Thoracic aorta (tissue), 2 donors: ENCODE measurements around the gene NCKAP5. TPM values are rescaled to one million over a fixed set of nuclear protein-coding genes. Genes with fewer than 3 reads are reported as not detected.

Source experiments
- ATAC-seq: fragments of 150-250 bp; one replicate; pipeline ENCODE4 v1.8.0; 2017; ENCODE audit warnings: low read depth; ENCODE audit not compliant: insufficient number of reproducible peaks, low FRiP score
- DNase-seq: peaks from one replicate; pipeline ENCODE4 v3.0.0-alpha.2; 2020; ENCODE audit warnings: low spot score
- H3K27ac ChIP-seq, 2 donors: fragments of 200-600 bp; sonication (generic); 1 replicate in 1 of 2; 2 replicates in 1 of 2; pipeline ENCODE4 v1.5.1; 2016; ENCODE audit warnings: mild to moderate bottlenecking in 2 of 2, moderate library complexity in 2 of 2
- H3K27me3 ChIP-seq: fragments of 200-600 bp; sonication (generic); replicated peaks from 2 replicates; pipeline ENCODE4 v1.6.0; 2016; ENCODE audit warnings: mild to moderate bottlenecking; ENCODE audit not compliant: insufficient read depth
- H3K36me3 ChIP-seq: fragments of 200-600 bp; sonication (generic); one replicate; pipeline ENCODE4 v1.5.1; 2016
- H3K4me1 ChIP-seq, 2 donors: fragments of 200-600 bp; sonication (generic); 1 replicate in 1 of 2; 2 replicates in 1 of 2; pipeline versions ENCODE4 v1.5.1 to v1.6.0; 2016; ENCODE audit warnings: low read depth in 2 of 2, mild to moderate bottlenecking in 1 of 2; ENCODE audit not compliant: control insufficient read depth in 1 of 2
- H3K4me3 ChIP-seq: fragments of 200-600 bp; sonication (generic); 2 replicates; pipeline ENCODE4 v1.5.1; 2016; ENCODE audit warnings: mild to moderate bottlenecking
- H3K9me3 ChIP-seq: fragments of 200-600 bp; sonication (generic); 2 replicates; pipeline ENCODE4 v1.5.1; 2016
- total RNA-seq, 2 donors: library from RNA; depleted of rRNA; stranded (reverse); fragments of >200 nt; gene quantifications; one replicate each; pipeline versions ENCODE4 v1.1.0 to v1.2.3, GENCODE V29; 2016
- TF ChIP-seq, protein P1 (sequence below): fragments of 200-600 bp; sonication (generic); IDR thresholded peaks from one replicate; pipeline ENCODE4 v1.5.1; 2019; ENCODE audit warnings: antibody characterized with exemption

NCKAP5 gene
- total RNA-seq, 2 donors from 2014 or later = 1.2 to 1.9 TPM

DNA sequence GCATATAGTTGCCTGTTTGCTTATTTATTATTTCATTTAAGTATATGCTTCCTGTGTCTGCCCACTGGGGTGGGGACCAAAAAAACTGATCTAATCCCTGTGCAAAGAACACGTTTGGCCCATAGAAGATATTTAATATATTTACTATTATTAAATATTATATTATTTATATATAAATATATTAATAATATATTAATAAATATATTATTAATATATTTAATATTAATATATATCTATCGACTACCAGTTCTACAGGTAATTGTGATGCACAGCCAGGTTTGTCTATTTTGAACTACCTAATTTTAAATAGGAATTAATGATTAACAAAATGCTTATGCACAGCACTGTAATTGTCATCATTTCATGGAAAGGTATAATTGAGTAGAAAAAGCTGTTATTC is 609.4 kb downstream of the NCKAP5 start:
- no peak for ATAC-seq

DNA sequence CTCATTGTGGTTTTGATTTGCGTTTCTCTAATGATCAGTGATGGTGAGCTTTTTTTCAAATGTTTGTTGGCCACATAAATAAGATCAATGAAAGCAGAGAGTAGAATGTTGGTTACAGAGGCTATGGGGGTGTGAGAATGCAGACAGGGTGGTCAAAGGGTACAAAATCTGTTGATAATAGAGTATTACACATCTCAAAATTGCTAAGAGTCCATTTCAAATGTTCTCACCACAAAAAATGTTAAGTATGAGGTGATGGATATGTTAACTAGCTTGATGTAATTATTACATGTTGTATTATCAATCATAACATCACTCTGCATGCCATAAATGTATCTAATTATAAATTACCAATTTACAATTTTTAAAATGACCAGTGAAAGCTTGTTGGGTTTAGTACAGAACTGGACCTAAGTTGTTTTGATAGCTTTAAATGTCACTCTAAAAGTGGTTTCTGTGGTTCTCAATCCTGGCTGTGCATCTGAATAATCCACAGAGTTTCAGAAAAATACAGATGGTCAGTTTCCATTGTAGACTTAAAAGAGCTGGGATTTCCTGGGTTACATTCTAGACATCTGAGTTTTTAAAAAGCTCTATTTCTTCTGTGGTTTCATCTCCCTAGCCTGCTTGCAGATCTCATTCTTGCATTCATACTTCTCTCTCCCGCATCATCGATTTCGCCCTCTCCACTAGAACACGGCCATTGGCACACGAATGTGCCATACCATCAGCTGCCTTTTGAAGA is 612.2 kb downstream of the NCKAP5 start:
- no peak for DNase-seq
- H3K4me3 ChIP-seq = no peak overlapping the region
- H3K36me3 ChIP-seq = no peaks in the 10 kb centered on the region
- no peaks in the 10 kb centered on the region for H3K4me1 ChIP-seq
- H3K27ac ChIP-seq = no peak overlapping the region
- no peak for ATAC-seq
- TF ChIP-seq, protein P1, sequence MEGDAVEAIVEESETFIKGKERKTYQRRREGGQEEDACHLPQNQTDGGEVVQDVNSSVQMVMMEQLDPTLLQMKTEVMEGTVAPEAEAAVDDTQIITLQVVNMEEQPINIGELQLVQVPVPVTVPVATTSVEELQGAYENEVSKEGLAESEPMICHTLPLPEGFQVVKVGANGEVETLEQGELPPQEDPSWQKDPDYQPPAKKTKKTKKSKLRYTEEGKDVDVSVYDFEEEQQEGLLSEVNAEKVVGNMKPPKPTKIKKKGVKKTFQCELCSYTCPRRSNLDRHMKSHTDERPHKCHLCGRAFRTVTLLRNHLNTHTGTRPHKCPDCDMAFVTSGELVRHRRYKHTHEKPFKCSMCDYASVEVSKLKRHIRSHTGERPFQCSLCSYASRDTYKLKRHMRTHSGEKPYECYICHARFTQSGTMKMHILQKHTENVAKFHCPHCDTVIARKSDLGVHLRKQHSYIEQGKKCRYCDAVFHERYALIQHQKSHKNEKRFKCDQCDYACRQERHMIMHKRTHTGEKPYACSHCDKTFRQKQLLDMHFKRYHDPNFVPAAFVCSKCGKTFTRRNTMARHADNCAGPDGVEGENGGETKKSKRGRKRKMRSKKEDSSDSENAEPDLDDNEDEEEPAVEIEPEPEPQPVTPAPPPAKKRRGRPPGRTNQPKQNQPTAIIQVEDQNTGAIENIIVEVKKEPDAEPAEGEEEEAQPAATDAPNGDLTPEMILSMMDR = no peak
- H3K27me3 ChIP-seq = no peaks in the 10 kb centered on the region
- H3K9me3 ChIP-seq = no peaks in the 10 kb centered on the region

More for the DNA sequence above, 609.4 kb downstream of the NCKAP5 start:
- no peak for DNase-seq
- Histone ChIP-seq H3K9me3 (no peaks in the 10 kb centered on the region), H3K27me3 (no peaks in the 10 kb centered on the region), H3K4me3 (no peak overlapping the region), H3K4me1 (no peaks in the 10 kb centered on the region), H3K36me3 (no peaks in the 10 kb centered on the region), H3K27ac (no peak overlapping the region)
- TF ChIP-seq, protein P1 = no peak

DNA sequence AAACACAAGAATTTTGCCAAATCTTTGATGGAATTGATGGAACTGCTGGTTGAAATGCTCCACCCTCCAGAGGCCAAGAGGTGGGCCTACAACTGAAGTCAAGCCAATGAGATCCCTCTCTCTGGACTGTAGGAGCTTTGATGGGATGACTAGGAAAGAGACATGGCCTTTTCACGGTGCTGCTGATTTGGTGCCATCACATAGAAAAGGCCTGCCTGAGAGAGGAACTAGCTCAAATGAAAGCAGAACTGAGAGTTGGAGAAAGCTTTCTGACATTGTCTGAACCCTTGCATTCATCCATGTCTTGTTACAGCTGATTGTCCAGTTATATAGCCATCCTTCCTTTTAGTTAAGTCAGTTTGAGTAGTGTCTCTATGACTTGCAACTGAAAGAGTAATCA is 614.5 kb downstream of the NCKAP5 start:
- ATAC-seq (no peak), DNase-seq (no peak)
- Histone ChIP-seq H3K27me3 (no peaks in the 10 kb centered on the region), H3K27ac (no peak overlapping the region), H3K4me3 (no peak overlapping the region), H3K9me3 (no peaks in the 10 kb centered on the region), H3K4me1 (no peaks in the 10 kb centered on the region), H3K36me3 (no peaks in the 10 kb centered on the region)
- TF ChIP-seq, protein P1 = no peak

DNA sequence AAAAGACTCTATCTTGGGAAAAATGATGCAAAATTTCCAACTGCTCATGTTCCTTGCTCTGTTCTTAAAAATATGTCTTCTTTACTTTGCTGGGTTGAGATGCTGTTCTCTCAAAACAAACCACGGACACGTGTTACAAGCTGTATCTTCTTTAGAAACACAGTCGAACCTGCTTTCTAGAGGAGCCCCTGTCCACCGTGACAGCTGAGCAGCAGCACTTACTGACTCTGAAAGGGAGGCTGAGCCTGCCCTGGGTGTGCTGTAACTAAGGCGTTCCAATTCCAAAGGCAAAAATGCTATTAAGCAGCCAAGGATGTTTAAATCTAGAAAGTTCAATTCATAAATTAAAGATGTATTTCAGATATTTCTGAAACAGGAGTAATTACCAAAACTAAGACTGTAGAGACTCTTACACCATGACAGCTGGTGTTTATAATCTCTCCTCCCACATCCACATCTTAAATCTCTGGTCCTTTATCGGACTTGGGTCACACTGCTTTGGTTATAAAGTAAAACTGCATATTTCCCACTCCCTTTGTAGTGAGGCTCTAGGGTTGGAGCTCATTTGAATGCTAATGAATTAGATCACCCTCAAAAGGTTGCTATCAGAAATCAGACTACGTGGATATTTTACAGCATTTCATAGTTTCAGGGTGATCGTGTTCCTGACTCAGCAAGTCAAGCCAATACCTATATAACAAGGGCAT is 617.1 kb downstream of the NCKAP5 start:
- ATAC-seq = no peak
- DNase-seq = no peak
- H3K36me3 ChIP-seq = no peaks in the 10 kb centered on the region
- H3K27me3 ChIP-seq = no peaks in the 10 kb centered on the region
- no peak overlapping the region for H3K27ac ChIP-seq
- no peak overlapping the region for H3K4me3 ChIP-seq
- H3K4me1 ChIP-seq = no peaks in the 10 kb centered on the region
- TF ChIP-seq, protein P1 = no peak
- no peaks in the 10 kb centered on the region for H3K9me3 ChIP-seq

DNA sequence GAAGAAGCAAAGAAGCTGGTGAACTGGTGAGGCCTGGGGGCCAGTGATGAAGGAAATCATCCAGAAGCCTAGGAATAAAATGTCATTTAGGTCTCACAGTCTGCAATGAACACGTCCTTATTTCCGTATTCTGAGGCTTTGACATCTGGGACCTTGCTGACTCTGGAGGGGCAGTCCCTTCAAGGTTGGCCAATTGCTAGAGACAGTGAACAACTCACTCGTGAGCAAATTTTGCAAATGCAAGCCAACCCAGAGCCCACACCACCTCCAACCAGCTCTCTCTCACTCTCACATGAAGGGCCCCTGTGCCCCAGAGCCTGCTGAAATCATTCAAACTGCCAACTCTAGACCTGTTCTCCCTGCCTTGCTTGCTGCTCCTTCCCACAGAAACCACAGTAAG is 619.2 kb downstream of the NCKAP5 start:
- Histone ChIP-seq H3K27me3 (no peaks in the 10 kb centered on the region), H3K36me3 (no peaks in the 10 kb centered on the region), H3K4me3 (no peak overlapping the region), H3K9me3 (no peaks in the 10 kb centered on the region), H3K27ac (no peak overlapping the region), H3K4me1 (no peaks in the 10 kb centered on the region)
- ATAC-seq (no peak), DNase-seq (no peak)
- TF ChIP-seq, protein P1 = no peak
